ENCODE results near the gene PPP2R2C.

Gene PPP2R2C

GRCh38 chr4:6371271-6371670, 101.1 kb downstream of the PPP2R2C start:
- H3K4me3 ChIP-seq (ENCODE audit: low read depth, low read length), result no peak overlapping the region
- no peak for TF ChIP-seq CTCF (IDR thresholded peaks at IDR 0.05; ENCODE audit: borderline replicate concordance, insufficient read depth, low read depth, low read length)

GRCh38 chr4:6369924-6370645, 102.3 kb downstream of the PPP2R2C start:
- H3K4me3 ChIP-seq (ENCODE audit: low read depth, low read length), result no peak overlapping the region
- no peak for TF ChIP-seq CTCF (IDR thresholded peaks at IDR 0.05; ENCODE audit: borderline replicate concordance, insufficient read depth, low read depth, low read length)

GRCh38 chr4:6369511-6369910, 102.9 kb downstream of the PPP2R2C start:
- no peak overlapping the region for H3K4me3 ChIP-seq (ENCODE audit: low read depth, low read length)
- TF ChIP-seq CTCF (IDR thresholded peaks at IDR 0.05; ENCODE audit: borderline replicate concordance, insufficient read depth, low read depth, low read length), result no peak

GRCh38 chr4:6369035-6369434, 103.4 kb downstream of the PPP2R2C start:
- H3K4me3 ChIP-seq (ENCODE audit: low read depth, low read length), result no peak overlapping the region
- TF ChIP-seq CTCF (IDR thresholded peaks at IDR 0.05; ENCODE audit: borderline replicate concordance, insufficient read depth, low read depth, low read length), result no peak

GRCh38 chr4:6368601-6369000, 103.8 kb downstream of the PPP2R2C start:
- no peak for TF ChIP-seq CTCF (IDR thresholded peaks at IDR 0.05; ENCODE audit: borderline replicate concordance, insufficient read depth, low read depth, low read length)
- H3K4me3 ChIP-seq (ENCODE audit: low read depth, low read length), result no peak overlapping the region

- no peak for TF ChIP-seq CTCF (IDR thresholded peaks at IDR 0.05; ENCODE audit: borderline replicate concordance, insufficient read depth, low read depth, low read length)
- no peak overlapping the region for H3K4me3 ChIP-seq (ENCODE audit: low read depth, low read length)
Measured at GRCh38 chr4:6368096-6368495, 104.3 kb downstream of the PPP2R2C start.

GRCh38 chr4:6367371-6367851, 105.0 kb downstream of the PPP2R2C start:
- TF ChIP-seq CTCF (IDR thresholded peaks at IDR 0.05; ENCODE audit: borderline replicate concordance, insufficient read depth, low read depth, low read length), result no peak
- H3K4me3 ChIP-seq (ENCODE audit: low read depth, low read length), result no peak overlapping the region
